ENCODE results near the gene BAD.

Gene BAD

GRCh38 chr11:64244107-64244506, 40.4 kb downstream of the BAD start:
- no peak for DNase-seq (ENCODE audit: low read depth)
- no peak overlapping the region for H3K4me3 ChIP-seq (ENCODE audit: low read depth, low read length)
- no peak for TF ChIP-seq CTCF (IDR thresholded peaks at IDR 0.05; ENCODE audit: low read depth, low read length)
- TF ChIP-seq MAX (IDR thresholded peaks at IDR 0.05; ENCODE audit: low read depth, low read length), result no peak
- no peak for TF ChIP-seq POLR2A (IDR thresholded peaks at IDR 0.05; ENCODE audit: extremely low read depth, insufficient read length)
- no peak for TF ChIP-seq MYC (IDR thresholded peaks at IDR 0.05; ENCODE audit: low read depth, low read length)

- no peak overlapping the region for H3K4me3 ChIP-seq (ENCODE audit: low read depth, low read length)
- peak; percentile 49 for DNase-seq (ENCODE audit: low read depth)
- no peak for TF ChIP-seq CTCF (IDR thresholded peaks at IDR 0.05; ENCODE audit: low read depth, low read length)
- no peak for TF ChIP-seq MYC (IDR thresholded peaks at IDR 0.05; ENCODE audit: low read depth, low read length)
- TF ChIP-seq POLR2A (IDR thresholded peaks at IDR 0.05; ENCODE audit: extremely low read depth, insufficient read length), result no peak
- TF ChIP-seq MAX (IDR thresholded peaks at IDR 0.05; ENCODE audit: low read depth, low read length), result no peak
These were observed 41.1 kb downstream of the BAD start for GRCh38 chr11:64243236-64243854.

GRCh38 chr11:64241491-64242374, 42.7 kb downstream of the BAD start:
- peak; percentile 79 for TF ChIP-seq POLR2A (IDR thresholded peaks at IDR 0.05; ENCODE audit: extremely low read depth, insufficient read length)
- no peak; the same call in 1 of the 2 replicates for TF ChIP-seq MYC (IDR thresholded peaks at IDR 0.05; ENCODE audit: low read depth, low read length)
- peak; percentile 48; the same call in 1 of the 2 replicates for TF ChIP-seq MAX (IDR thresholded peaks at IDR 0.05; ENCODE audit: low read depth, low read length)
- no peak for TF ChIP-seq CTCF (IDR thresholded peaks at IDR 0.05; ENCODE audit: low read depth, low read length)
- peak overlapping the region; percentile 71 for H3K4me3 ChIP-seq (ENCODE audit: low read depth, low read length)
- DNase-seq (ENCODE audit: low read depth), result peak; percentile 76

GRCh38 chr11:64241241-64241490, 43.3 kb downstream of the BAD start:
- no peak for TF ChIP-seq MAX (IDR thresholded peaks at IDR 0.05; ENCODE audit: low read depth, low read length)
- TF ChIP-seq CTCF (IDR thresholded peaks at IDR 0.05; ENCODE audit: low read depth, low read length), result no peak
- TF ChIP-seq MYC (IDR thresholded peaks at IDR 0.05; ENCODE audit: low read depth, low read length), result no peak
- TF ChIP-seq POLR2A (IDR thresholded peaks at IDR 0.05; ENCODE audit: extremely low read depth, insufficient read length), result no peak
- DNase-seq (ENCODE audit: low read depth), result peak; percentile 99
- peak overlapping the region; percentile 71 for H3K4me3 ChIP-seq (ENCODE audit: low read depth, low read length)

GRCh38 chr11:64240435-64241240, 43.8 kb downstream of the BAD start, which contains the start of gene FKBP2:
FKBP2 (plus strand) TSS chr11:64241095; CDS start chr11:64242388, 1,293 bp downstream.
- peak; percentile 64; the same call in 1 of the 2 replicates for TF ChIP-seq MAX (IDR thresholded peaks at IDR 0.05; ENCODE audit: low read depth, low read length)
- TF ChIP-seq CTCF (IDR thresholded peaks at IDR 0.05; ENCODE audit: low read depth, low read length), result no peak
- TF ChIP-seq MYC (IDR thresholded peaks at IDR 0.05; ENCODE audit: low read depth, low read length), result peak; percentile 64; the same call in 1 of the 2 replicates
- peak; percentile 89 for TF ChIP-seq POLR2A (IDR thresholded peaks at IDR 0.05; ENCODE audit: extremely low read depth, insufficient read length)
- H3K4me3 ChIP-seq (ENCODE audit: low read depth, low read length), result peak within 1 kb of the TSS; percentile 85
- peak; percentile 98 for DNase-seq (ENCODE audit: low read depth)
